Lung (tissue), 12 donors: ENCODE data around the gene XPC. TPM values are rescaled to one million over a fixed set of nuclear protein-coding genes. Genes with fewer than 3 reads are reported as not detected.

Source experiments
- ATAC-seq: fragments of 200-7000 bp; cut with Tn5 transposase; one replicate; pipeline ENCODE4 v1.9.1; 2020; ENCODE audit warnings: moderate number of reproducible peaks; ENCODE audit not compliant: insufficient read depth, low FRiP score
- DNase-seq, 3 donors: peaks; one replicate each; pipeline ENCODE4 v3.0.0-alpha.2; 2013 to 2017
- H3K27ac ChIP-seq, 2 donors: one replicate each; pipeline ENCODE4 v1.5.1; 2013; ENCODE audit warnings: mild to moderate bottlenecking in 2 of 2, moderate library complexity in 2 of 2, control low read depth in 1 of 2, inconsistent platforms in 1 of 2, low read depth in 1 of 2, low read length in 1 of 2
- H3K27me3 ChIP-seq, 3 donors: one replicate each; pipeline ENCODE4 v1.5.1; 2013; ENCODE audit warnings: low read length in 2 of 3; ENCODE audit not compliant: control insufficient read depth in 3 of 3, insufficient read depth in 3 of 3
- H3K36me3 ChIP-seq, 4 donors: one replicate each; pipeline ENCODE4 v1.5.1; 2013; ENCODE audit warnings: low read length in 4 of 4, mild to moderate bottlenecking in 1 of 4, moderate library complexity in 1 of 4; ENCODE audit not compliant: control insufficient read depth in 4 of 4, insufficient read depth in 4 of 4
- H3K4me1 ChIP-seq, 5 donors: one replicate each; pipeline ENCODE4 v1.5.1; 2013; ENCODE audit warnings: low read length in 5 of 5, mild to moderate bottlenecking in 2 of 5, moderate library complexity in 1 of 5; ENCODE audit not compliant: control insufficient read depth in 5 of 5, insufficient read depth in 5 of 5
- H3K4me3 ChIP-seq: one replicate; pipeline ENCODE4 v1.5.1; 2013; ENCODE audit warnings: mild to moderate bottlenecking, control low read depth, moderate library complexity
- H3K9ac ChIP-seq, 2 donors: one replicate each; pipeline ENCODE4 v1.5.1; 2013; ENCODE audit warnings: low read length in 2 of 2, control low read depth in 1 of 2; ENCODE audit not compliant: insufficient read depth in 1 of 2
- H3K9me3 ChIP-seq, 4 donors: one replicate each; pipeline ENCODE4 v1.5.1; 2013; ENCODE audit warnings: low read length in 3 of 4, mild to moderate bottlenecking in 1 of 4, moderate library complexity in 1 of 4; ENCODE audit not compliant: control insufficient read depth in 4 of 4, insufficient read depth in 3 of 4
- WGBS, 2 donors: extraction: QIAGEN DNeasy Blood & Tissue Kit; methylation state at CpG; one replicate each; pipeline ENCODE4 v1.1.7; 2013; 5-methylcytosine and 5-hydroxymethylcytosine counted together
- polyA plus RNA-seq, 2 donors: library from polyadenylated mRNA; stranded (reverse); fragments of 200-250 nt; gene quantifications; one replicate each; pipeline ENCODE4 v1.2.1, GENCODE V29; 2013
- total RNA-seq, 2 donors: library from RNA; depleted of rRNA in 1 of 2; stranded (reverse); fragments of >200 nt in 1 of 2; gene quantifications; one replicate each; pipeline ENCODE4 v1.2.1, GENCODE V29; 2014 to 2021
- TF ChIP-seq, protein P1 (sequence below): IDR thresholded peaks from 2 replicates; pipeline ENCODE4 v1.5.1; 2012; ENCODE audit warnings: mild to moderate bottlenecking; ENCODE audit errors: control extremely low read depth, extremely low read depth
- donor health status: control.
- donor health status: control.
- donor health status: Bipolar disorder and iron deficiency.
- donor health status: healthy.
- donor health status: DM: yes; HTN: yes; CAD: no.

The XPC gene
- total and polyA plus RNA-seq, 4 donors, result 16.4 to 31.9 (median 23.7) TPM

DNA sequence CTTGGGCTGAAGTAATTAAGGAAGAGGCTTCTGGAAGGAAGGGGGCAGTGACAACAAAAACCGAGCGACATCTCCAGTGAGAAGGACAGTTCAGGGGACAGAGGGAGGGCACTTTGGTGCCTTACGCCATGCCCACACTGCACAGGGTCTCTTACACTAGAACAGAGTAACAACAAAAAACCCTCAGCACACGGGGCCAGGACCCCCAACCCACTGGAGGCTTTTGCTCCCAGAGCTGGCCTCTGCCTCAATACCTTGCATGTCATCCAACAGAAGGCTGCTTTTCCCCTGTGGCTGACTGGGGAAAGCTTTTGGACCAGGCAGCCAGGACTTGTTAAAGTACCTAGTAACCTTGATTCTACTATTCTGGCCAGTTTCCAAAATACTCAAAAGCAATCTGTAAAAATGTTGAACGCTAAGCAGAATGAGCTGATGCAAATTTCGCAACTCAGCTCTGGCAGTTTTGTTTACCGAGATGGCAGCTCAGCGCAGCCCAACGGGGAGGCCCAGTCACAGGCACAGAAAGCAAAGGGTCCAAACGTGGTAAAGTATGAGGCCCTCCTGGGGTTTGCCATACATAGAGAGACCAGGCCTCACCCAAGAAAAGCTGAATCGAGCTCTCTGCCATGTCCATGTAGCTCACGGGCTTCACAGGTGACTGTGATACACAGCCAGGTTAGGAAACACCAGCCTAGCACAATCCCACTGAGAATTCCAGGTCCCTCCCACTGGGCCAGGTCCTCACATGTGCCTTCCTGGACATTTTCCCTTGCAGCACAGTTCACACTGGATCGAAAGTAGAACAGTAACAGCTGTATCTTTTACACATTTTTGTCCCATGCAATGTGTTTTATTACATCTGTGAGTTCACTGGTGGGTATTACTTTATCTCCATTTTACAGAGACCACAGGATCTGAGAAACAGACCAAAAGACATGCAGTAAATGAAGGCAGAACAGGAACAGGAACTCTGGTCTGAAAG, 59.7 kb downstream of the XPC start:
- H3K27ac ChIP-seq, result peak overlapping the region in 1 of 2 donors; percentile 69

DNA sequence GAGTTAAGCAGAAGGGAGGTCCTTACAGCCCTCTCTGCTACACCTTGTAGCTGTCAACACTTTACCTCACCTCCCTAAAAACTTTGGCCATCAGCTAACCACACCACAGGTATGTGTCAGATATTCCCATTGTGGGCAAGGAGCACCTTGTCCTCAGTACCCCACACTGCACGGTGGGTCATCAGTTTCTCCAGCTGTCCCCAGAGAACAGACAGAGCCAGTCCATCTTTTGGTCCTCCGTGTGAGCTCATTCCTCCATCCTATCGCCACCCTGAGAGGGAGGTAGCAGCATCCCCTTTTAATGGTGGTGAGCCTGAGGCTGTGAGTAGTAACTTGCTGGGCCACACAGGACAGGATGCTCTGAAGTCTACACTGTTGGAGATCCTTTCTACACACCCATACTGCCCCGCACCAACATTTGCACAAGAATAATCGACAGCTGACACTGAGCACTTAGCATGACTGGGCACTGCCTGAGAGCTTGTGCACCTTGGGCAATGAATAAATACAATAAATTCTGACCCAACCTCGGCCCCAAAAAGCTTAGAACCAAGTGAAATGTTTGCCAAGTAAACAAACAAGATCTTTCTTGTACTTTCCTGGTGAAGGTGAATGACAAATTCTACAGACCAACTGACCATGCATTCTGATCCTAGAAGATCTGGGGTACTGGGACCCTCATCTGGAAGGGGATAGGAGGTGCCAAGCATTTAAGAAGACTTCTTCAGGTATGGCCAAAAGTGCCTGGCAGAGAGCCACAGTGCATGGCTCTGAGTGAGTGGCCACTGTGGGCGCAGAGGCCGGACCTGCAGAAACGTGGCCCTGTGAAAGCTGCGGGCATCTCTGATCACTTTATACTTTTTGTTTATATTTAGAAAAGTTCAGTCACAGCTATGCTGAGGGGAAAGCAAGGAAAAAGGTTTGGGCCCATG, 60.7 kb downstream of the XPC start:
- TF ChIP-seq, protein P1, sequence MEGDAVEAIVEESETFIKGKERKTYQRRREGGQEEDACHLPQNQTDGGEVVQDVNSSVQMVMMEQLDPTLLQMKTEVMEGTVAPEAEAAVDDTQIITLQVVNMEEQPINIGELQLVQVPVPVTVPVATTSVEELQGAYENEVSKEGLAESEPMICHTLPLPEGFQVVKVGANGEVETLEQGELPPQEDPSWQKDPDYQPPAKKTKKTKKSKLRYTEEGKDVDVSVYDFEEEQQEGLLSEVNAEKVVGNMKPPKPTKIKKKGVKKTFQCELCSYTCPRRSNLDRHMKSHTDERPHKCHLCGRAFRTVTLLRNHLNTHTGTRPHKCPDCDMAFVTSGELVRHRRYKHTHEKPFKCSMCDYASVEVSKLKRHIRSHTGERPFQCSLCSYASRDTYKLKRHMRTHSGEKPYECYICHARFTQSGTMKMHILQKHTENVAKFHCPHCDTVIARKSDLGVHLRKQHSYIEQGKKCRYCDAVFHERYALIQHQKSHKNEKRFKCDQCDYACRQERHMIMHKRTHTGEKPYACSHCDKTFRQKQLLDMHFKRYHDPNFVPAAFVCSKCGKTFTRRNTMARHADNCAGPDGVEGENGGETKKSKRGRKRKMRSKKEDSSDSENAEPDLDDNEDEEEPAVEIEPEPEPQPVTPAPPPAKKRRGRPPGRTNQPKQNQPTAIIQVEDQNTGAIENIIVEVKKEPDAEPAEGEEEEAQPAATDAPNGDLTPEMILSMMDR, result no peak
- WGBS, 2 donors, result 85 to 90% methylated on average over 10 of the region's 10 CpGs
- Histone ChIP-seq H3K4me3 (no peak overlapping the region), H3K27ac (no peak overlapping the region), H3K9ac (no peak overlapping the region), H3K36me3 (peaks cover 12 to 29% (median 20%) of the 10 kb centered on the region in 4 donors), H3K9me3 (no peaks in the 10 kb centered on the region), H3K27me3 (no peaks in the 10 kb centered on the region), H3K4me1 (peaks cover 0 to 19% (median 8%) of the 10 kb centered on the region in 5 donors)
- DNase-seq (no peak), ATAC-seq (no peak)

More for the DNA sequence above, 59.7 kb downstream of the XPC start:
- 58 to 61% methylated on average over 13 of the region's 13 CpGs for WGBS, 2 donors
- Histone ChIP-seq H3K36me3 (peaks cover 12 to 25% (median 18%) of the 10 kb centered on the region in 4 donors), H3K9ac (peak overlapping the region in 1 of 2 donors; percentile 4), H3K4me3 (no peak overlapping the region), H3K9me3 (no peaks in the 10 kb centered on the region), H3K27me3 (no peaks in the 10 kb centered on the region), H3K4me1 (peaks cover 0 to 23% (median 11%) of the 10 kb centered on the region in 5 donors)
- ATAC-seq (peak; percentile 21), DNase-seq (peak; percentile 63 to 91 (median 84))
- TF ChIP-seq, protein P1, result no peak

- Histone ChIP-seq H3K27me3 (no peaks in the 10 kb centered on the region), H3K4me1 (peaks cover 0 to 11% (median 8%) of the 10 kb centered on the region in 5 donors), H3K36me3 (peaks cover 12 to 44% (median 19%) of the 10 kb centered on the region in 4 donors), H3K4me3 (no peak overlapping the region), H3K9me3 (peaks cover 0 to 1% (median 0%) of the 10 kb centered on the region in 4 donors), H3K27ac (no peak overlapping the region), H3K9ac (no peak overlapping the region)
- peak; percentile 19 to 49 (median 35) for DNase-seq
- ATAC-seq, result no peak
- TF ChIP-seq, protein P1, result no peak
- WGBS, 2 donors, result 96% methylated on average over 7 of the region's 7 CpGs
Observed at GRCh38 chr3:14113965-14114635, 64.3 kb downstream of the XPC start.
